Measurements from ENCODE around the gene TPCN2. TPM values are rescaled to one million over a fixed set of nuclear protein-coding genes. Genes with fewer than 3 reads are reported as not detected.

The TPCN2 gene
- total RNA-seq, 2 donors from 2014 or later = 14.5 to 21.1 TPM

GRCh38 chr11:69061713-69062053 is 13.0 kb downstream of the TPCN2 start:
- no peak overlapping the region for H3K4me3 ChIP-seq
- no peaks in the 10 kb centered on the region for H3K9me3 ChIP-seq
- no peaks in the 10 kb centered on the region for H3K36me3 ChIP-seq
- intact Hi-C loops (cut with DNase I) = no loop called here
- no peak overlapping the region for H3K27ac ChIP-seq
- H3K9ac ChIP-seq (ENCODE audit: low read depth in 2 of 2, low read length in 2 of 2) = no peak overlapping the region
- no peaks in the 10 kb centered on the region for H3K27me3 ChIP-seq
- TF ChIP-seq CTCF (IDR thresholded peaks at IDR 0.05) = no peak
- no peak for DNase-seq
- no peaks in the 10 kb centered on the region for H3K4me1 ChIP-seq

GRCh38 chr11:69062169-69062855 is 13.6 kb downstream of the TPCN2 start:
- no peak for TF ChIP-seq CTCF (IDR thresholded peaks at IDR 0.05)
- no peak overlapping the region for H3K9ac ChIP-seq (ENCODE audit: low read depth in 2 of 2, low read length in 2 of 2)

GRCh38 chr11:69062873-69063651 is 14.3 kb downstream of the TPCN2 start:
- no peaks in the 10 kb centered on the region for H3K36me3 ChIP-seq
- no peak for TF ChIP-seq CTCF (IDR thresholded peaks at IDR 0.05)
- H3K4me3 ChIP-seq = no peak overlapping the region
- no peak for DNase-seq
- intact Hi-C loops (cut with DNase I) = no loop called here
- no peaks in the 10 kb centered on the region for H3K4me1 ChIP-seq
- no peaks in the 10 kb centered on the region for H3K27me3 ChIP-seq
- no peaks in the 10 kb centered on the region for H3K9me3 ChIP-seq
- H3K9ac ChIP-seq (ENCODE audit: low read depth in 2 of 2, low read length in 2 of 2) = no peak overlapping the region
- no peak overlapping the region for H3K27ac ChIP-seq

More at GRCh38 chr11:69062169-69062855, 13.6 kb downstream of the TPCN2 start:
- no peaks in the 10 kb centered on the region for H3K36me3 ChIP-seq
- no peaks in the 10 kb centered on the region for H3K4me1 ChIP-seq
- H3K9me3 ChIP-seq = no peaks in the 10 kb centered on the region
- H3K27ac ChIP-seq = no peak overlapping the region
- H3K4me3 ChIP-seq = no peak overlapping the region
- DNase-seq = no peak
- H3K27me3 ChIP-seq = no peaks in the 10 kb centered on the region
- intact Hi-C loops (cut with DNase I) = no loop called here

- no peak for DNase-seq
- Histone ChIP-seq H3K27me3 (no peaks in the 10 kb centered on the region), H3K27ac (no peak overlapping the region), H3K4me1 (no peaks in the 10 kb centered on the region), H3K4me3 (no peak overlapping the region), H3K36me3 (no peaks in the 10 kb centered on the region), H3K9me3 (no peaks in the 10 kb centered on the region), H3K9ac (ENCODE audit: low read depth in 2 of 2, low read length in 2 of 2) (peak overlapping the region in 1 of 2 donors; percentile 24)
- TF ChIP-seq CTCF (IDR thresholded peaks at IDR 0.05) = no peak
- intact Hi-C loops (cut with DNase I) = no loop called here
These were observed 15.0 kb downstream of the TPCN2 start for GRCh38 chr11:69063652-69064260.

GRCh38 chr11:69064394-69064957 is 15.7 kb downstream of the TPCN2 start:
- no peak overlapping the region for H3K4me3 ChIP-seq
- no peaks in the 10 kb centered on the region for H3K27me3 ChIP-seq
- H3K27ac ChIP-seq = no peak overlapping the region
- H3K36me3 ChIP-seq = no peaks in the 10 kb centered on the region
- H3K9me3 ChIP-seq = no peaks in the 10 kb centered on the region
- no peaks in the 10 kb centered on the region for H3K4me1 ChIP-seq
- TF ChIP-seq CTCF (IDR thresholded peaks at IDR 0.05) = no peak
- H3K9ac ChIP-seq (ENCODE audit: low read depth in 2 of 2, low read length in 2 of 2) = no peak overlapping the region
- intact Hi-C loops (cut with DNase I) = no loop called here
- DNase-seq = no peak

Data from colonic mucosa (tissue), 4 donors.